NCI-H2107 (cell line): ENCODE measurements around the gene TFAM.

Source experiments
- DNase-seq: peaks from one replicate; lab custom pipeline; 2025; lab: John Stamatoyannopoulos, UW

The TFAM gene

GRCh38 chr10:58384999-58385783, at the start of gene TFAM:
TFAM (plus strand) TSS chr10:58385410; CDS start chr10:58385548, 138 bp downstream.
- DNase-seq, result peak; percentile 74

DNA sequence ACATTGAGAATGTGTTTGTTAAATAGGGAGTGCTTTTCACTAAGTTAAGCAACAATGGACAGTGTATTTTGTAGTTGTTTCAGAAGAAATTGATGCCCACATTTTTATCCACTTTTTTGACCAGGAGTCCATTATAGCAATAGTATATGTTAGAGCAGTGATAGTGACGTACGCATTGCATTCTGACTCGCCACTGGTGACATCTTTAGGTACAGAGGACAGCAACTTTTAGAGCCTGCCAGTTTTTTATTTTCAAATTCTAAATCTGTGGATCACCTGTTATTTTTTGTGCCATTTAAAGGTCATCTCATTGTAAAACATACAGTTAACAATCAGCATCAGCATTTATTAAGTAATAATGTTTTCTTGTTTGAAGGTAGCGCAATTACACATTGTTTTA, 49.0 kb upstream of the TFAM start:
- no peak for DNase-seq

DNA sequence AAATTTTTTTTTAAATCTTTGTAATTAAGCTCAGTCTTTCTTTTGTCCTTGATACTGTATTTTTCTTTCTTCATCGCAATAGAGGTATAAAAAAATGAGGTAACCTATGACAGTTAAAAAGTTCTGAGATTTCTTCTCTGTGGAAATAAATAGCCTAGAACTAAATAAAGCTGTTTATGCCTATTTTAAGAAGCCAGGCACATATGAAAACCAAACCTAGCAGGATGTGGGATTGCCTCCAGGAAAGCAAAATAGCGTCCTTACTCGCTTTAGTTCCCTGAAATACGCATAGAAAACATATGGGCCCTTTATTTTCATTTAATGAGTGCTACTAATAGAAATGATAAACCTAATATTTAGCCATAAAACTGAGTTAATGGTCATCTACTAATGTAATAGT, 43.8 kb upstream of the TFAM start:
- no peak for DNase-seq

- DNase-seq, result no peak
These were observed 43.3 kb upstream of the TFAM start for GRCh38 chr10:58341947-58342346.

DNA sequence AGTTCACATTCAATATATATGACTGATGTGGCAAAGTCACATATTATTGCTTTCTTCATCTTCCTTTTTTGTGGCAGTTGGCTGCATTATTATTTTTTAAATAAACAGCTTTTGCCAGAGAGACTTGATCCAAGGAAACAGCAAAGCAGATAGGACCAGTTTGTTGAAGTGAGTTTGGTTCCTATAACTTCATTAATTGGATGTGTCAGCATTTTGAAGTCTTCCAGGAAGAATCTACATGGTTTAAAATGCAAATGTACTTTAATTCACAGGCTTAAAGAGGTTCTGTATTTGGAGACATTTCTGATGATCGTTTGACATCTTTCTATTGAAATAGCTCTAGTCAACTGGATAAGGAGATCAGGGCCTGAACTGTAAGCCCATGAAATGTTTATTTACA, 37.2 kb upstream of the TFAM start:
- DNase-seq, result no peak

- DNase-seq, result no peak
These were observed 36.6 kb upstream of the TFAM start for GRCh38 chr10:58348571-58349033.

- DNase-seq, result no peak
These were observed 35.2 kb upstream of the TFAM start for GRCh38 chr10:58350023-58350422.

DNA sequence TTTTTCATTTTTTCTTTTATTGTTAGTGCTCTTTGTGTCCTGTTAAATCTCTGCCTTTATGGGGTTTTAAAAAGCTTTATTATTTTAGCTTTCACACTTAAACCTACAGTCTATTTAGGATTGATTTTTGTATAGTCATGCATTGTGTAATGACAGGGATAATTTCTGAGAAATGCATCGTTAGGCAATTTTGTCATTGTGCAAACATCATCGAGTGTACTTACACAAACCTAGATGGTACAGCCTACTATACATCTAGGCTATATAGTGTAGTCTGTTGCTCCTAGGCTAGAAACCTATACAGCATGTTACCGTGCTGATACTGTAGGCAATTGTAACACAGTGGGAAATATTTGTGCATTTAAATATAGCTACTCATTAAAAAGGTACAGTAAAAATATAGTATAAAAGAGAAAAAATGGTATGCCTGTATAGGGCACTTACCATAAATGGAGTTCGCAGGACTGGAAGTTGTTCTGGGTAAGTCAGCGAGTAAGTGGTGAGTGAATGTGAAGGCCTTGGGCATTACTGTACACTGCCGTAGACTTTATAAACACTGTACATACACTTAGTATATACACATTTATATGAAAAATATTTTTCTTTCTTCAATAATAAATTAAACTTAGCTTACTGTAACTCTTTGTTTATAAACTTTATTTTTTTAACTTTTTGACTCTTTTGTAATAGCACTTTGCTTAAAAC, 34.4 kb upstream of the TFAM start:
- DNase-seq, result no peak

DNA sequence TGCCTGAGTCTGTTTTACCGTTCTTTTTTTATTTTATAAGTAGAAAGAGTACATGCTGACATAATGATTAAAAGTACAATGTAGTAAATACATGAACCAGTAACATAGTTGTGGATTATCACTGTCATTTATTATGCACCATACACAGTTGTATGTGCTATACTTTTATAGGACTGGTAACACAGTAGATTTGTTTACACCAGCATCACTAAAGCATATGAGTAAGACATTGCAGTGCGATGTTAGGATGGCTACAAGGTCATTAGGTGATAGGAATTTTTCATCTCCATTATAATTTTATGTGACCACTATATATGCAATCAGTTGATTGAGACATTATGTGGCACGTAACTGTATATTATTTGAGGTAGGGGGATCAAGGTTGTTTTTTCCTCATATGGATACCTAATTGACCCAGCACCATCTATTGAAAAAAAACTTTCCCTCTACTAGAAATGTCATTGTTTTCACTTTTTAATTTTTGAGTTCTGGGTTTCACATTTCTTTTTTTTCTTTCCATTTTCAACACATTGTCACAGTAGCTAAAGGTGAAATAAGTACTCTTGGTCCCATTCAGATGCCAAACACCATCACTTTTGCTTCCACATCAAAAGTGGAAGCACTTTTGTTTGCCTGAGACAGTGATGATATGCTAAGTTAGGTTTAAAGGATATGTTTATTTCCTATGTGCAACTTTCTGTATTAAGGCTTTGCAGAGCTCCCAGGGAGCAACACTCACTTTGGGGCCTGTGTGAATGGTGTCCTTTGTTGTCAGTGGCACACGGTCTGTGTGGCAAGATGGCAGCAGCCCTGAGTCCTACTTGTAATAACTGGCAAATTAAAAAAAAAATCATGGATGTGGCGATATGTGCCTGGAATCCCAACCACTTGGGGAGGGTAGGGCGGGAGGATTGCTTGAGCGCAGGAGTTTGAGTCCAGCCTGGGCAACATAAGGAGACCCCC, 33.3 kb upstream of the TFAM start:
- no peak for DNase-seq

DNA sequence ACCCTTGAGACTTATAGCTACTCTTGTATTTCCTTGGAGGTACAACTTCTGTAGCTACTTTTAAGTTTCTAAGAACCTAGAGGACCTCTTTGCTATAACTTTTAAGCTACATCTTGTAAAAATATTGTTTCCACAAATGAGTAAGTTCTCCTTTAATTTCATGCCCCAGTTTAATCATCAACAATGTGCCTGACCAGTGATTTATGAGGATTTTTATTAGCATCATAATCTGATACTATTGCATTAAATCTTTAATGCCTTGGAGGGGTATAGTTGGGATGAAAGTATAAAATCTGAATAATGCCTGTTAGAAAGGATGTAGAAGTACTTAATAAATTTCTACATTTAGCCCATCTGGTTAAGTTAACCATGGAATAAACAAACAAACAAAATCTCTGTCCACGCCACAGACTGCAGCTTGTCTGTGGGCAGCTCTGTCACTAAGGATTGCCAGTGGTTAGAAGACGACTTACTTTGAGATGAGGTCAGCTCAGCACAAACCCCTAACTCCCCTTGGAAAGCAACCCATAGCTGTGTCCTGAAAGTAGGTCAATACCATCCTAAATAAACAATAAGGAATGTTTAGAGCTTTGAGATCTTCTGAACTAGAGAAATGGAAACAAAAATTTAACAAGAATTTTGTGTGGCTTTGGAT, 32.1 kb upstream of the TFAM start:
- no peak for DNase-seq

DNA sequence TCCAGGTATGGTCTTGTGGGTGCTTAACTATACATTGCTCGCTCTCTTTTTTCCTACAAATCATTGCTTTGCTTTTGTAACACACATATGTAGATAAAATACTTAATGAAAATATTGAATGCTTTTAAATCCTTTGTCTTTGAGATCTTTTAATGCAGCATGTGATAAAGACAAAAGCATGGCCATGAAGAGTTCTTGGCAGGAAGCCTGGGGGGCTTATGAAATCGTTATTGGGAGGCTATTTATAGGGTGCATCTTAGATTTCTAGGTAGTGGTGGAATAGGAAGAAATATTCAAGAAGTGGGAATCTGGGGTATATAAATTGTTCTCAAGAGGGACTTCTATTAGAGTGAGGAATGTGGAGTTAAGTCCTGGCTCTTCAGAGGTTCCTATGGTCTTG, 28.5 kb upstream of the TFAM start:
- DNase-seq, result no peak

DNA sequence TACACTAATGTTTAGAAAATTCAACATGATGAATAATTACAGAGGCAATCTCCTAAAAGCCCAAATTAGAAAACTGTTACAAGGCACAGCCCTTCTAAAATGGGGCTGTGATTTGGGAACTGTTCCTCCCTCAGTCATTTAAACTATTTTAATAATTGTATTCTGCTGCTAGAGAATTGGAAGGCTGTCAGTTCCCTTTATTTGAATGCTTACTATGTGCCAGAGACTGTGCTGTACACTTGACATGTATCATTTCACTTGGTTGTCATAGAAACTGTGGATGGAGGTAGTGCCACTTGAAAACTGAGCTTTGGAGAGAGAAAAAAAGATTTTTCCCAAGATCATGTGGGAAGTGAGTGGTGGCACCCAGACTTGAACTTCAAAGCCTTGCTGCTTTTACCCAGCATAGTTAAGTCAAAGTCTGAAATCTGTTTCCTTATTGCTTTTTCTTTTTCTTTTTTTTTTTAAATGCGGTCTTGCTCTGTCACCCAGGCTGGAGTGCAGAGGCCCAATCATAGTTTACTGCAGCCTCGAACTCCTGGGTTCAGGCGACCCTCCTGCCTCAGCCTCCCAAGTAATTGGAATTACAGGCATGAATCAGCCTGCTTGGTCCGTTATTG, 26.8 kb upstream of the TFAM start:
- no peak for DNase-seq

- DNase-seq, result no peak
These were observed 26.3 kb upstream of the TFAM start for GRCh38 chr10:58358947-58359346.

- DNase-seq, result no peak
These were observed 25.7 kb upstream of the TFAM start for GRCh38 chr10:58359541-58359940.

- no peak for DNase-seq
These were observed 24.7 kb upstream of the TFAM start for GRCh38 chr10:58360412-58361004.

DNA sequence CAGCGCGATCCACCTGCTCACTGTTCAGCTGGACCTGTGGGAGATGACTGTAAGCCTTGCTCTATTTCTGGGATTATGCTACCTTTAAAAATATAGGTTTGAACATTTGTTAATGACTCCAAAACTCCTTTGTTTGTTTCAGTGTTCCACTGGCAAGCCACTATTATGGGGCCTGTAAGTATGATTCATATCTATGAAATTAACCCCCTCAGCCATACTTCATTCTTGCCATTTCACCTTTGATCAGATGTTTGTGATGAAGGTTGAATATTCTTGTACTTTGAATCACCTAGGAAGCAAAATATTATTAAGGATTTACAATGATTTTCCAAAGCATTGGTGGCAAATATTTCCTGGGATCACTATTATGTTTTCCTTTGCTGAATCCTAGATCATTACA, 23.9 kb upstream of the TFAM start:
- DNase-seq, result no peak

GRCh38 chr10:58362027-58362789, 23.0 kb upstream of the TFAM start:
- DNase-seq, result no peak

DNA sequence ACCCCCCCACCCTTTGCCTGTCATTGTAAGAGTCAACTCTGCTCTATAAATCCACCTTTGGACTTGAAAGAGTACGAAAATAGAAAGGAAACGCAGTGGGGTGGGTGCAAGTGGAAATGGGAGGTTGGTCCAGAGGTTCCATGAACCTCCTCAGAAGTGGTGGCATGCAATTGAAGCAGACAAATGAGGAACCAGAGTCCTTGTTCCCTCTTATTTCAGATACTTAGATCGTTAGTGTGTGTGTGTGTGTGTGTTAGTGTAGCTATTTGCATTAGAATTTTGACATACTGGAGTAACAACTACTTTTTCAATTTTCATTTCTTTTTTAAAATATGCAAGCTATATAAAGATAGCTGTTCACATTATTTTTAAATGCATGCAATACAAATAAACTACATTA, 18.1 kb upstream of the TFAM start:
- DNase-seq, result no peak

DNA sequence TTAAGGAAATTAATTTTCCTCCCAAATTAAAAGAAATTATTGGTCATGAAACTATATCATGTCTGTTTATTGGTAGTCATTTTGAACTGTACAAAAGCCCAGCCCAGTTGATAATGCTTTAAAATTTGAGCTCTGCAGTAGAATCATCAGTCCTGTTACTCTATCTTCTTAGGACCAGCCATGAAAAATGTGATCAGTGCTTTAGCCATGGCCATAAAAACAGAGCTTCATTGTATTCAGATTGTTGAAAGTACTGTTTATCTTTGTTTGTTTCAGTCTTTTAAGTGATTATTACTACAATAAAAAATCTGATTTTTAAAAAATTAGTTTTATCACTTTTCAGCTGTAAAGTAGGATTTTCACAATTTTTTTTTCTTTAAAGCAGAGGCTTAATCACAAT, 13.7 kb upstream of the TFAM start:
- DNase-seq, result no peak
